SKM-1 (cell line): ENCODE measurements around the gene CGB5.

Source experiments
- DNase-seq: peaks from one replicate; lab custom pipeline; 2025; ENCODE audit not compliant: unreplicated experiment; lab: John Stamatoyannopoulos, UW

CGB5 gene

GRCh38 chr19:49085020-49085867 is 41.6 kb downstream of the CGB5 start, which contains the start of gene SNRNP70:
Gene SNRNP70 (plus strand): TSS chr19:49085451. CDS start chr19:49086415, 964 bp downstream.
- peak; percentile 59 for DNase-seq

- no peak for DNase-seq
Observed at GRCh38 chr19:49085868-49086232, 42.2 kb downstream of the CGB5 start.

GRCh38 chr19:49086296-49086695 is 42.6 kb downstream of the CGB5 start:
- no peak for DNase-seq

- no peak for DNase-seq
Observed at GRCh38 chr19:49091391-49092038, 47.9 kb downstream of the CGB5 start.

- no peak for DNase-seq
Observed at GRCh38 chr19:49092686-49093085, 49.0 kb downstream of the CGB5 start.
